ENCODE measurements around the gene ERN2.

Gene ERN2

DNA sequence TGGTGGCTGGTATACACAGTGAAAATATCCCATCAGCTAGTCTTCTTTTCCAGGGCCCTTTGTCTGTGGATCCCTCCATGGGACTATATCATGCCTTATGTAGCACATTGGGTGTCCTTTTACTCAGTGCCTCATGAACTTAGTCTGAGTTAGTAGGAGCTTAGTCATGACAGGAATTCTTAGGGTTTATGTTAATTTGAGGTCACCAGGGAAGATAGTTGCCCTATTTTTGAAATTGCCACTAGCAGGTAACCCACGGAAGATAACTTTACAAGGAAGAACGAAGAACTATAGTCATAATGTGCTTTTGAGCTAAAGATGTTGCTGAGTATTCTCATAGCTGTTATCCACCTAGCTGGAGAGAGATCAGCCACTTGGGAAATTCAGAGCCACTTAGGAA, 49.1 kb downstream of the ERN2 start:
- TF ChIP-seq, protein P1, sequence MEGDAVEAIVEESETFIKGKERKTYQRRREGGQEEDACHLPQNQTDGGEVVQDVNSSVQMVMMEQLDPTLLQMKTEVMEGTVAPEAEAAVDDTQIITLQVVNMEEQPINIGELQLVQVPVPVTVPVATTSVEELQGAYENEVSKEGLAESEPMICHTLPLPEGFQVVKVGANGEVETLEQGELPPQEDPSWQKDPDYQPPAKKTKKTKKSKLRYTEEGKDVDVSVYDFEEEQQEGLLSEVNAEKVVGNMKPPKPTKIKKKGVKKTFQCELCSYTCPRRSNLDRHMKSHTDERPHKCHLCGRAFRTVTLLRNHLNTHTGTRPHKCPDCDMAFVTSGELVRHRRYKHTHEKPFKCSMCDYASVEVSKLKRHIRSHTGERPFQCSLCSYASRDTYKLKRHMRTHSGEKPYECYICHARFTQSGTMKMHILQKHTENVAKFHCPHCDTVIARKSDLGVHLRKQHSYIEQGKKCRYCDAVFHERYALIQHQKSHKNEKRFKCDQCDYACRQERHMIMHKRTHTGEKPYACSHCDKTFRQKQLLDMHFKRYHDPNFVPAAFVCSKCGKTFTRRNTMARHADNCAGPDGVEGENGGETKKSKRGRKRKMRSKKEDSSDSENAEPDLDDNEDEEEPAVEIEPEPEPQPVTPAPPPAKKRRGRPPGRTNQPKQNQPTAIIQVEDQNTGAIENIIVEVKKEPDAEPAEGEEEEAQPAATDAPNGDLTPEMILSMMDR (IDR thresholded peaks at IDR 0.05; ENCODE audit: insufficient read depth, low read depth, low read length, missing control alignments): no peak
- H3K4me3 ChIP-seq (ENCODE audit: low read length): no peak overlapping the region
- no peak for DNase-seq (ENCODE audit: low read depth)

DNA sequence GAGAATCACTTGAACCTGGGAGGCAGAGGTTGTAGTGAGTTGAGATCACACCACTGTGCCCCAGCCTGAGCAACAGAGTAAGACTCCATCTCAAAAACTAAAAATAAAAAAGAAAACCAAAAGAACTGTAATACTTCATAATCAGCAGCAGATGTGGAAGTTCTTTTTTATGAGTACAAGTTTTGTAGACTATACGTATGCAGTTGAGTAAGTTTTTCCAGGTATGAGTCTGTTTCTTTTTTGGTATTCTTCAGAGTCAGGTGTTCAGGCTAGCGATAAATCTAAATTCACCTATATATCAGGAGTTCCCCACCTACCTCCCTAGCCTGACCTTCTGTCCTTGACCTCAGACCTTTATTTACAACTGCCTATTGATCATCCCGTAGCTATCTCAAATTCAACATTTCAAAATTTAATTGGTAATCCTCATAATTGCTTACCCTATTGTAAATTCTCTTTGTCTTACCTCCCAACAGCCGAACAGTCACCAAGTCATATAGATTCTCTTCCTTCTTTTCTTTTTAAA, 61.0 kb downstream of the ERN2 start:
- no peak overlapping the region for H3K4me3 ChIP-seq (ENCODE audit: low read length)
- TF ChIP-seq, protein P1 (IDR thresholded peaks at IDR 0.05; ENCODE audit: insufficient read depth, low read depth, low read length, missing control alignments): no peak
- DNase-seq (ENCODE audit: low read depth): no peak

DNA sequence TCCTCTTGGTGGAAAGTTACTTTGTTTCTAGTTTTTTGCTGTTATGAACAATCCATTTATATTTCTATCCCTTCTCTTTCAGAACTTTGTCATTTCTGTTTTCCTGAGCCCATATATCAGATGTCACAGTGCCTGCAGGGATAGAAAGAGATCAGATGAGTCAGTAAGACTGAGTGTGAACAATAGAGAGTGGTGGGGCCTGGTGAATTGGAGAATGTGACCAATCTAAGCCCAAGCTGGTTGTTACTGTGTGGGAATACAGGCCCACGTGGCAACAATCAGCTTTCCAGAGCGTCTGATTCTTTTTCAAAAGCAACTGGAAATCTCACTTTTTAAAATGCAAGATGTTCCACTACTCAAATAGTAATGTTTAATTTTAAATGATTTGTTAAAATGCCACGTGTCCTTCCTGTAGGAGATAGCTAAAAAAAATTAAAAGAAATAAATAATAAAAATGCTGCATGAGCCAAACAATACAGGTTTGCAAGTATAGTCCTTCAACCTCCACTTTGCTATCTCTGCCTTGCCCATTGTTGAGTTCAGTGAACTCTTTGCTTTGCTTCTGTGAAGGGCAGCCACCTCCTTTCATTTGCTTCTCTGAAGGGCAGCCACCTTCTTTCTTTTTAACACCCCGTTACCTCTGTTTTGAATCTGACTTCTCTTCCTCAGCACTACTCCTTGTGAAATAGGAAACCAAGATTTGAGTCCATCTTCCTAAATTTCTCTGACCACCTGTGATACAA, 62.2 kb downstream of the ERN2 start:
- peak; percentile 37 for DNase-seq (ENCODE audit: low read depth)

DNA sequence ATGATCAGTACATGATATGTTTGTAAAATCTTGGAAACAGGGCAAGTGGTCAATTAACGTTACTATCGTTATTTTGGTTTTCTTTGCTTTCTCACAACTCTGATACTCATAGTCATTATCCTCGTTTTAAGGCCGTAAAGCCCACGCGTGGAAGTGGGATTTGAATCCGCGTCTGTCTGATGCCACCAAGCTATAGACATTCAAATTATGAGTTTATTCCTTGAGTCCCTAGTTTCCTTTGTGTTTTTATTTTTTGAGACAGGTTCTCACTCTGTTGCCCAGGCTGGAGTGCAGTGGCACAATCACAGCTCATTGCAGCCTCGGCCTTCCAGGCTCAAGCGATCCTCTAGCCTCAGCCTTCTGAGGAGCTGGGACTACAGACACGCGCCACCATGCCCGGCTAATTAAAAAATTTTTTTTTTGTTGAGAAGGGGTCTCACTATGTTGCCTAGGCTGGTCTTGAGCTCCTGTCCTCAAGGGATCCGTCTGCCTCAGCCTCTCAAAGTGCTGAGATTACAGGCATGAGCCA, 70.7 kb downstream of the ERN2 start:
- TF ChIP-seq, protein P1 (IDR thresholded peaks at IDR 0.05; ENCODE audit: insufficient read depth, low read depth, low read length, missing control alignments): no peak
- peak overlapping the region; percentile 100 for H3K4me3 ChIP-seq (ENCODE audit: low read length)
- no peak for DNase-seq (ENCODE audit: low read depth)

More for the DNA sequence above, 62.2 kb downstream of the ERN2 start:
- TF ChIP-seq, protein P1 (IDR thresholded peaks at IDR 0.05; ENCODE audit: insufficient read depth, low read depth, low read length, missing control alignments): no peak
- H3K4me3 ChIP-seq (ENCODE audit: low read length): no peak overlapping the region

DNA sequence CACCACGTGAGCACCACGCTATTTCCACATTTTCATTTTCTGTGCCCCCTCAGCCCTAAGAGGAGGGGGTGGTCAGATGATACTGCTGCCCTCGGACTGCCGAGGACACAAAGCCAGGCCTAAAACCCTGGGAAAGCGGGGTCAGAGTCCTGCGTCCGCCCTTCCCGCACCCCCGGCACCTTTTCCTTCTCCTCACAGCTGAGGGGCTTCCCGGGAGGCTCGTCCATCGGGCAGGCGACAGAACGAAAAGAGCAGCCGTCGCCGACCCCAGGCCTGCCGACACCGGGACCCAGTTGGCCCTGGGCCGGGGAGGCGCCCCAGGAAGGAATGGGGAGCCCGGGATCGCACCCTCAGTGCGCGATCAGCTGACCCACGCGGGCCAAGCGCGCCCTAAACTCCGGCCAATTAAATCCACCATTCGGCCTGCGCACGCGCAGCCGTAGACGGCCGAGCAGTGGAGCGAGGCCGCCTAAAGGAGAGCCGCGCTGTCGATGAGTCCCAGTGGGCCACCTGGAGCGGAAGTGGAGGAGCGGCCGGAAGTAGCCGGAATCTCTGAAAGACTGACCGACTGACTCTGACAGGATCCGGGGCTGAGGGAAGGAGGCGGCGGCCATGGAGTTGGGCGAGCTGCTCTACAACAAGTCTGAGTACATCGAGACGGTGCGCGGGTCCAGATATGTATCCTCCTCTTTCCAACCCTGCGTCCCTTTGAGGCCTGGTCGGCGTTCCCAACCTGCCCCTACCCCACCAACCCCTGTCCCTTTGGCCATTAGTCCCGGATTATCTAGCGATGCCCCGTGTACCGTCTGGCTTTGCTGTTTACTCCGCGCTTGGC, 71.9 kb downstream of the ERN2 start, which contains the start of the genes DCTN5 and PALB2:
DCTN5 (plus strand) TSS at position 536 of the 835 bp plus-strand sequence; CDS start at position 613, 77 bp downstream.
PALB2 (minus strand) TSS at position 380 of the 835 bp plus-strand sequence; CDS start at position 227, 153 bp downstream.
- peak; percentile 97 for DNase-seq (ENCODE audit: low read depth)
- TF ChIP-seq, protein P1 (IDR thresholded peaks at IDR 0.05; ENCODE audit: insufficient read depth, low read depth, low read length, missing control alignments): no peak
- H3K4me3 ChIP-seq (ENCODE audit: low read length): peak within 1 kb of the TSS; percentile 100

DNA sequence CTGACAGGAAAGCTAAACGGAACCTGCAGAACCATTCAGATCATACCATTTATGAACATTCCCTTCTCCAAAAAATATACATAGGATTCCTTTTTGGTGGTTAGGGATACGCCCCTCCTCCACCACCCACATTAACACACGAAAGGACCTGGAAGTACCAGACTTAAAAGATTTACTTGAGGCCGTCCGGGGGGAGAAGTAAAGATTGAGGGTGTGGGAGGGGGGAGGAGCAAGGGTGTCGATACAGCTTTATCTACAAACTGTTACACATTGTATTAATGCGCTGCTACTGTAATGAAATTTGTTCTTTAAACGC, 72.4 kb downstream of the ERN2 start:
- TF ChIP-seq, protein P1 (IDR thresholded peaks at IDR 0.05; ENCODE audit: insufficient read depth, low read depth, low read length, missing control alignments): no peak
- peak overlapping the region; percentile 100 for H3K4me3 ChIP-seq (ENCODE audit: low read length)
- DNase-seq (ENCODE audit: low read depth): peak; percentile 10

All from epithelial cell of esophagus (primary cell).